Head of caudate nucleus (tissue), 42 donors: ENCODE data around the gene SYNDIG1.

ENCODE experiments used
- DNase-seq, 42 donors: peaks; one replicate each; pipeline versions ENCODE4 v3.0.0 to v3.0.0-alpha.2; 2020 to 2021; ENCODE audit warnings: mixed read lengths in 7 of 42
- intact Hi-C: fragments of 100-400 bp; cut with DNase I; formaldehyde crosslinking; loops from one replicate; pipeline ENCODE4 v1.15.0; 2022

Gene SYNDIG1

GRCh38 chr20:24586523-24586840 lies 117.1 kb downstream of the SYNDIG1 start:
- intact Hi-C loops = no loop called here
- DNase-seq = peak in 8 of 42 donors; percentile 4 to 37 (median 14)

- intact Hi-C loops = no loop called here
- DNase-seq = peak in 25 of 42 donors; percentile 12 to 67 (median 43)
Measured at GRCh38 chr20:24587384-24588046, 118.1 kb downstream of the SYNDIG1 start.

GRCh38 chr20:24588047-24588635 lies 118.7 kb downstream of the SYNDIG1 start:
- DNase-seq = peak in 8 of 42 donors; percentile 4 to 34 (median 21)
- intact Hi-C loops = no loop called here

- intact Hi-C loops = no loop called here
Measured at GRCh38 chr20:24588725-24589340, 119.4 kb downstream of the SYNDIG1 start.

GRCh38 chr20:24589381-24589780 lies 120.0 kb downstream of the SYNDIG1 start:
- intact Hi-C loops = no loop called here
- DNase-seq = peak in 9 of 42 donors; percentile 3 to 28 (median 14)

More at GRCh38 chr20:24588725-24589340, 119.4 kb downstream of the SYNDIG1 start:
- DNase-seq = peak in 12 of 42 donors; percentile 5 to 45 (median 16)

GRCh38 chr20:24589815-24590177 lies 120.4 kb downstream of the SYNDIG1 start:
- intact Hi-C loops = no loop called here
- peak in 19 of 42 donors; percentile 8 to 64 (median 44) for DNase-seq

- peak in 12 of 42 donors; percentile 1 to 37 (median 14) for DNase-seq
- intact Hi-C loops = no loop called here
Measured at GRCh38 chr20:24590178-24590982, 121.0 kb downstream of the SYNDIG1 start.

- DNase-seq = no peak
- intact Hi-C loops = no loop called here
Measured at GRCh38 chr20:24597051-24597450, 127.6 kb downstream of the SYNDIG1 start.

- intact Hi-C loops = no loop called here
Measured at GRCh38 chr20:24598346-24598745, 128.9 kb downstream of the SYNDIG1 start.

GRCh38 chr20:24598996-24599395 lies 129.6 kb downstream of the SYNDIG1 start:
- intact Hi-C loops = no loop called here
- no peak for DNase-seq

More at GRCh38 chr20:24598346-24598745, 128.9 kb downstream of the SYNDIG1 start:
- peak in 5 of 42 donors; percentile 2 to 35 (median 24) for DNase-seq

GRCh38 chr20:24600012-24600411 lies 130.6 kb downstream of the SYNDIG1 start:
- intact Hi-C loops = no loop called here
- no peak for DNase-seq

GRCh38 chr20:24603454-24603853 lies 134.0 kb downstream of the SYNDIG1 start:
- peak in 2 of 42 donors; percentile 35 to 37 for DNase-seq
- intact Hi-C loops = no loop called here

GRCh38 chr20:24604966-24605665 lies 135.7 kb downstream of the SYNDIG1 start:
- peak in 2 of 42 donors; percentile 10 to 12 for DNase-seq
- intact Hi-C loops = no loop called here

GRCh38 chr20:24605937-24606455 lies 136.6 kb downstream of the SYNDIG1 start:
- intact Hi-C loops = no loop called here
- peak in 3 of 42 donors; percentile 20 to 51 (median 37) for DNase-seq

- peak in 2 of 42 donors; percentile 29 to 37 for DNase-seq
- intact Hi-C loops = no loop called here
Measured at GRCh38 chr20:24607402-24607801, 138.0 kb downstream of the SYNDIG1 start.

GRCh38 chr20:24608926-24609667 lies 139.7 kb downstream of the SYNDIG1 start:
- intact Hi-C loops = no loop called here
- DNase-seq = peak in 3 of 42 donors; percentile 18 to 43 (median 29)

GRCh38 chr20:24609757-24610156 lies 140.3 kb downstream of the SYNDIG1 start:
- intact Hi-C loops = no loop called here
- no peak for DNase-seq
